Activated CD4-positive, alpha-beta T cell treated with anti-CD3 and anti-CD28 coated beads, Interleukin-10, Interleukin-2, amounts not matched to agents 100 ng/mL and 50 ng/mL, durations not matched to agents 16 hours and 8 hours (primary cell): ENCODE measurements around the gene BDKRB2.

Experiments
- DNase-seq: peaks from one replicate; pipeline ENCODE4 v3.0.0-alpha.2; 2020

Gene BDKRB2

GRCh38 chr14:96275177-96276112 is 70.8 kb downstream of the BDKRB2 start:
- DNase-seq: peak; percentile 64

GRCh38 chr14:96277890-96278289 is 73.3 kb downstream of the BDKRB2 start:
- DNase-seq: no peak

GRCh38 chr14:96279564-96279963 is 74.9 kb downstream of the BDKRB2 start:
- DNase-seq: no peak

GRCh38 chr14:96280104-96280503 is 75.5 kb downstream of the BDKRB2 start:
- no peak for DNase-seq

GRCh38 chr14:96281486-96281885 is 76.8 kb downstream of the BDKRB2 start:
- no peak for DNase-seq

- no peak for DNase-seq
These were observed 79.4 kb downstream of the BDKRB2 start for GRCh38 chr14:96284008-96284407.

- DNase-seq: no peak
These were observed 79.8 kb downstream of the BDKRB2 start for GRCh38 chr14:96284430-96284829.

- DNase-seq: no peak
These were observed 81.0 kb downstream of the BDKRB2 start for GRCh38 chr14:96285667-96286066.

- no peak for DNase-seq
These were observed 81.6 kb downstream of the BDKRB2 start for GRCh38 chr14:96286251-96286650.

- DNase-seq: no peak
These were observed 83.2 kb downstream of the BDKRB2 start for GRCh38 chr14:96287856-96288255.
